ENCODE measurements around the gene LINGO3. TPM values are rescaled to one million over a fixed set of nuclear protein-coding genes. Genes with fewer than 3 reads are reported as not detected.

The LINGO3 gene
- total RNA-seq, 2 donors from 2014 or later = 0.10 TPM; not detected in 1

DNA sequence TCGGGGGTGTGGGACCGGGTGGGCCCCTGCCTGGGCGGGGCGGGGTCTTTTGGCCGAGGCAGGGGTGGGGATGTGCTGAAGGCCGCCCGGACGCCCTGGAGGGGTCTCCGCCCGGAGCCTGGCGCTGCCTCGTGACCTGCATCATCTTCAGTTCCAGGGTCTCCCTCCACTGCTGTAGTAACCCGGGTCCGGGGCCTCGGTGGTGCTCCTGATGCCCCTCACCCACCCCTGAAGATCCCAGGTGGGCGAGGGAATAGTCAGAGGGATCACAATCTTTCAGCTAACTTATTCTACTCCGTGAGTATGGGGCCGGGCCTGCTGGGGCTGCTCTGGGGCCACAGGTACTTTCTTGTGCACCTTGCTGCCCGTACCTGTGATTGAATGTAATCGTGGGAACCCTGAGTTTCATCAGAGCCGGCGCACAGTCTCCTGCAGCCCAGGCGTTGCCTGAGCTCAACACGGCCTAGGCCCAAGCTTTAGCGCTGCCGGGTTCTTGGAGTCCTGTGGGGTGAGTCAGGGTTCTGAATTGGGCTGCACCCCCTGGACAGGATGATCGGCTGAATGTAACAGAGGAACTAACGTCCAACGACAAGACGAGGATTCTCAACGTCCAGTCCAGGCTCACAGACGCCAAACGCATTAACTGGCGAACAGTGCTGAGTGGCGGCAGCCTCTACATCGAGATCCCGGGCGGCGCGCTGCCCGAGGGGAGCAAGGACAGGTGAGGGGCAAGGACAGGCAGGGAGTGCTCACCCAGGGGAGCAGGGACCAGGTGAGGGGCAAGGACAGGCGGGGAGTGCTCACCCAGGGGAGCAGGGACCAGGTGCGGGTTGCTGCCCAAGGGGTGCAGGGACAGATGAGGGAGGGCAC, 36.5 kb downstream of the LINGO3 start:
- peak; percentile 88 for DNase-seq (ENCODE audit: low spot score)
- intact Hi-C loops (cut with DNase I) = loop anchor here in 1 of 2 donors (2.0 kb wide), 2 partner anchors 31 to 115 kb away; no protein-coding TSS in a partner anchor

DNA sequence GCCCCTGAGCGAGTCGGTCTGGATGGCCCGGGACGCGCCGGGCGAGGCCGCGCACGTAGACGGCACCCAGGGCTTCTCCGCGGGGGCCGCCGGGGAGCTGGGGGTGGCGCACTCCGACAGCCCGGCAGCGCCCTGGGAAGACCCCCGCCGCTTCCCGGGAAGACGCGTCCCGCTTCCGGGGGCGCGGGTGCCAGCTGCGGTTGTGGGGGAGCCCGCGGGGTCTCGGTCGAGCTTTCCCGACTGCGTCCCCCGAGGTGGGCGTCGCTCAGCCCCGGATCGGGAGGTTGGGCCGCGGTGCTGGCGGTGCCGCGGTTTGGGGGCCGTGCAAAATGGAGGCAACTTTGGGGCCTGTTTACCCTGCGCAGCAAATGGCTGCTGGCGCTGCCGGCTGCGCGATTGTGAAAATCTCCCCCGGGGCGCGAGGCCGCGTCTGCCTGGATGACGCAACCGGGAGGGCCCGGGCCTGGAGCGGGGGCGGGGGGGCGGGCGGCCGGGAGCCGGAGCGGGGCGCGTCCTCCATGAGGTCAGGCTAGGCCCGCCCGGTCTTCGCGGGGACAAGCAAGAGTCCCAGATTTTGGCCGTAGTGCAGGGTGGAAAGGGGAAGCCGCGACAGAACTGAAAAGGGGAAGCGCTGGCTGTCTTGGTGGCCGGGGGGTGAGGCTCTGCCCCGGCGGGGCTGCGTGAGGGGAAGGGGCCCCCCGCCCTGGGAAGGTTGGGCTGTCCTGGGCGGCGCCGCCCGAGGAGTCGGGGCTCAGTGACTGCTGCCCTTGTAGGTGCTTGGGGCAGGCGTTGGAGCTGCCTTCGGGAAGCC, 37.3 kb downstream of the LINGO3 start:
- intact Hi-C loops (cut with DNase I) = no loop called here
- DNase-seq (ENCODE audit: low spot score) = peak; percentile 97

DNA sequence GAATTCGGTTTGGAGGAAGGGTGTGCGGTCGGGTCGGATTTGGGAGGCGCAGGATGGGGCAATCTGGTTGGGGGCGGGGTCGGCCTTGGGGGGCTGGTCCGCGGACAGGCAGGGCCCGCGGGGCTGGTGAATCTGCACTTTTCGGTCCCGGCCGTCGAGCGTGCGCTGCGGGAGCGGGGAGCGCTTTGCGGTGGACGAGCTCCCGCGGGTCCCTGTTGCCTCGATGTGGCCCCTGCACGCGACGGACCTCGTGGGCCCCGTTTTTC, 37.9 kb downstream of the LINGO3 start:
- DNase-seq (ENCODE audit: low spot score) = peak; percentile 92

DNA sequence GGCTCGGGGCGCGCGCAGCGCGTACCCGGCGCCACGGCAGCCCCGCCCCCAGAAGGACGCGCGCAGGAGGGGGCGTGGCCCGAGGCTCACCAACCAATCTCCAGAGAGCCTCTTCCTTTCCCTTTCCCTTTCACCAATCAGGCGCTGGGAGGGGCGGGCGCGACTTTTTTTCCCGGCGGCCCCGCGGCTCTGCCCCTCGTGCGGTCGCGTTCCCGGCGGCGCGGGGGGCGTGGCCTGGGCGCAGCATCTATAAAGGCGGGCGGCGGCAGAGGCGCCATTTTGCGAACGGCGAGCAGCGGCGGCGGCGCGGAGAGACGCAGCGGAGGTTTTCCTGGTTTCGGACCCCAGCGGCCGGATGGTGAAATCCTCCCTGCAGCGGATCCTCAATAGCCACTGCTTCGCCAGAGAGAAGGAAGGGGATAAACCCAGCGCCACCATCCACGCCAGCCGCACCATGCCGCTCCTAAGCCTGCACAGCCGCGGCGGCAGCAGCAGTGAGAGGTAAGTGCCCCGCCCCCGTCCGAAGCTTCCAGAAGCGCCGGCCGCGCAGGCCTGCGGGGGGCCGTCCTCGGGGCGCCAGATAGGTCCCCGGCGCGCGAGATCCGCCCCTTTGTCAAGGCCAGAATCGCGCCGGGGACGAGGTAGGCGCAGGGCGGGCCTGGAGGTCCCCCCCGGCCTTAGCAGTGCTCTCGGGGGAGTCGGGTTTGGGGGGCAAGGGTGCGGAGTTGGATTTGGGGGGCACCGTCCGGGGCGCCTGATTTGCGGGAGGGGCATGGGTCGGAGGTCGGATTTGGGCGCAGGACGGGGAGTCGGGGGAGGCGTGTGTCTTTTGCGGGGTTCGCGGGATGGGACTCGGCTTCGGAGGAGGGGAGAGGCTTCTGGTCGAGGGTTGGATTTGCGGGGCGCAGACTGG, 38.5 kb downstream of the LINGO3 start:
- intact Hi-C loops (cut with DNase I) = no loop called here
- DNase-seq (ENCODE audit: low spot score) = peak; percentile 100

More for the DNA sequence above, 37.9 kb downstream of the LINGO3 start:
- intact Hi-C loops (cut with DNase I) = no loop called here

DNA sequence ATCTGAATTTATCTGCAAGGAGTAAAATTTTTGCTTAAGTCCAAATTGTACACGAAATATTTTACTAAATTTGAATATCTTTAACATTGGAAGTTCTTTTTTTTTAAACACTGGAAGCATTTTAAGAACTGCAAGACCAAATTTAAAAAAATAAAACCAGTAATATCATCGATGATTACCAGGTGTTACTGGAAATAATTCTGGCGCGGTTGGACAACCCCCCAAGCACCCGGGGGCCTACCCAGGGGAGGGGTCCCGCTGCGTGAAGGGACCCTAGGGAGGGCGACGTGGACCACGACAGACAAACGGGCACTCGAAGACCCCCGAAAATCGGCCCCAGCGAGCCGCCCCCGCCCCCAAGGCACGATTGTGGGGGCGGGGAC, 39.1 kb downstream of the LINGO3 start:
- no peak for DNase-seq (ENCODE audit: low spot score)
- intact Hi-C loops (cut with DNase I) = no loop called here

DNA sequence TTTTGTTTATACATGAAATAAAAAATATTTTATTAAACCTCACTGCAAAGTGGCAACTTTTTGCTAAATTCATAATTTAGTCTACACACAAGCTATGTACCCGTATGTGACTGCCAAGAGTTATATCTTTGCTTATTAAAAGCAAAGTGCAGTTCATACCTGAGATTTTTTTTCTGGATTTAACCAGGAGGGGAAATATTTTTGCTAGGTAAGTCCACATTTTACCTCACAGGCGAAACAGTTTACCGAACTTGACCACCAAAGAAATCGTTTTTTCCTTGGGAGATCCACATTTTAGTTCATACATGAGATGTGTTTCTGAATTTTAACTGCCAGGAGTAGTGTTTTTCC, 39.5 kb downstream of the LINGO3 start:
- intact Hi-C loops (cut with DNase I) = no loop called here

DNA sequence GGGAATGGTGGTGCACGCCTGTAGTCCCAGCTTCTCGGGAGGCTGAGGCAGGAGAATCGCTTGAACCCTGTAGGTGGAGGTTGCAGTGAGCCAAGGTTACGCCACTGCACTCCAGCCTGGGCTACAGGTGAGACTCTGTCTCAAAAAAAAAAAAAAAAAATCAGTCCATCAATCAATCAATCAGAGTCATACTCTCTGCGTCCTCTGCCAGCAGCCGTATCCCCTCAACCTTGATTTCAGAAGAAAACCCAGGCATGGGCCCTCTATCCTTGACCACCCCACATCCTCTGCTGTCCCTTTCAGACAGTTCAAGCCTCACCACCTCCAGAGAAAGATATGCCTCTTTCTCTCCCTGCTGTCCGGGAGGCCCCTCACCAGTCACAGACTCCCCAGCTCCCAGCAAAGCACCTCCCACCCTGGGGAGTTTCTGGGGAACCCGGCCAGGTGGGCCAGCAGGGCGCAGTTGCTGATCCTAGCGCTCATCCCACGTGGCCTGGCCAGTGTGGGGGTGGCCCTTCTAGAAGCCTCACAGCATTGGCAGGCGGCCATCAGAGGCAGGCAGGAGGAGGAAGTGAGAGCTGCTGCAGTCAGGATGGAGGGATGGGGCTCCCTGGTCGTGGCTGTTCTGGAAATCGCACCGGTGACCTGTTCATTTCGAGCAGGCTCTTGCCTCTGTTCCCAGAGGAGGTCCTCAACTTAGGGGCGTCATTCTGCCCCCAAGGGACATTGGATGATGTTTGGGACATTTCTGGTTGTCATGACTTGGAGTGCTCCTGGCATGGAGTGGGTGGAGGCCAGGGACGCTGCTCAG, 41.6 kb downstream of the LINGO3 start:
- DNase-seq (ENCODE audit: low spot score) = peak; percentile 96
- intact Hi-C loops (cut with DNase I) = no loop called here

More for the DNA sequence above, 39.5 kb downstream of the LINGO3 start:
- no peak for DNase-seq (ENCODE audit: low spot score)

DNA sequence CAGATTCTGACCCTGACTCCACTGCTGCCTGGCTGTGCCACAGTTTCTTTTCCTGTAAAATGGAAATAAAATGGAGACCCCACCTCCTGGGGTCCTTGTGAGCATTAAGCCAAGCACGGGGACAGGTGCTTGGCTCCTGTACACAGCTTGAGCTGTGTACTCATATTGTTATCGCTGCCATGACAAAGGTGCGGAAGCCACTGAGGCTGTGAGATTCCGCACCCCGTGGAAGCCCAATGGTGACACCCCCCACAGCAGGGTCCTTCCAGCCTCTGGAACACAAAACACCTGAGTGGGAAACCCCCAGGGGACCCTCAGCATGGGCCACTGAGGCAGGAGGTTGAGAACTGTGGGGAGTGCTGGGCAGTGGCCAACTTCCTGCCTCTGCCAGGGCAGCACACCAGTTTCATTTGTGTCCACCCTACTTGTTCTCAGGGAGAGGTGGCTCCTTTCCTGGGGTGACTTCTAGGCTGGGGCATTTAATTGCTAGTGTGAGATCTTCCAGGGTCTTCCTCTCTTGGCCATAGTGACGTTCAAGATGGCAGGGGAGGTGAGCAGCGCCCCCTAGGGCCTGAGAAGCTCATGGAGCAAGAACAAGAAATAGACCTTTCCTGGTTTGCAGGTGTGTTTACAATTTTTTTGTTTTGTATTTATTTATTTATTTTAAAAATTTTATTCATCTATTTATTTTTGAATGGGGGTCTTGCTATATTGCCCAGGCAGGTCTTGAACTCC, 46.3 kb downstream of the LINGO3 start:
- intact Hi-C loops (cut with DNase I) = no loop called here
- no peak for DNase-seq (ENCODE audit: low spot score)

DNA sequence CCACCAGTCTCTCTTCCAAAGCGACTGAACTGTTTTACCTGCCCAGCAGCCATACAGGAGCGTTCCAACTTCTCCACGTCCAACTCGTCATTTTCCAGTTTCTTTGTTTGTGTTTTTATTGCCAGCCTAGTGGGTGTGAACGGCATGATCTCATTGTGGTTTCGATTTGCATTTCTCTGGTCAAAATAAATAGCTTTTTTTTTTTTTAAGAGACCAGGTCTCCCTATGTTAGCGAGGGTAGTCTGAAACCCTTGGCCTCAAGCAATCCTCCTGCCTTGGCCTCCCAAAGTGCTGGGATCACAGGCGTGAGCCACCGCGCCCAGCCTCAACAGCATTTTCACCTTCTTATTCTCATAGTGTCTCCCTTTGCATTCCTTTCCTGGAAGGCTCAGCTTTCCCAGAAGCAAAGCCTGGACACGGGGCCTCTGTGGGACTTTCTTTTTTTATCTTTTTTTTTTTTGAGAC, 47.6 kb downstream of the LINGO3 start:
- no peak for DNase-seq (ENCODE audit: low spot score)
- intact Hi-C loops (cut with DNase I) = no loop called here

DNA sequence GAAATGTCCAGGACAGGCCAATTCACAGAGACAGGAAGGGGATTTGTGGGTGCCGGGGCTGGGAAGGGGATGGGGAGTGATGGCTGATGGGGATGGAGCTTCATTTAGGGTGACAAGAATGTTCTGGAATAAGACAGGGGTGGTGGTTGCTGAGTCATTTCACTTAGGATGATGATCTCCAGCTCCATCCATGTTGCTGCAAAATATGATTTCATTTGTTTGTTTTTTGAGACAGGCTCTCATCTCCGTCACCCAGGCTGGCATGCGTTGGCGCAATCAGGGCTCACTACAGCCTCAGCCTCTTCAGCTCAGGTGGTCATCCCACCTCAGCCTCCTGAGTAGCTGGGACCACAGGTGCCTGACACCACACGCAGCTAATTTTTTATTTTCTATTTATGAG, 48.6 kb downstream of the LINGO3 start:
- intact Hi-C loops (cut with DNase I) = no loop called here
- DNase-seq (ENCODE audit: low spot score) = no peak

Other genes with a start within 250 kb of the LINGO3 start
- 10 to 100 TPM; 55.8 to 57.1 TPM for gene MOB3A, start 211.8 kb downstream of the LINGO3 start, total RNA-seq
- 1 to 10 TPM in 1 of 2 donors, under 1 TPM in 1; 0.90 to 2.4 TPM for gene IZUMO4, start 211.2 kb downstream of the LINGO3 start, total RNA-seq
- gene AP3D1, start 156.6 kb downstream of the LINGO3 start, total RNA-seq = 10 to 100 TPM; 73.9 to 93.3 TPM
- 10 to 100 TPM; 14.7 to 23.3 TPM for gene DOT1L, start 144.2 kb downstream of the LINGO3 start, total RNA-seq
- 10 to 100 TPM; 24.3 to 27.6 TPM for gene PLEKHJ1, start 71.8 kb downstream of the LINGO3 start, total RNA-seq
- gene SF3A2, start 71.3 kb downstream of the LINGO3 start, total RNA-seq = 10 to 100 TPM; 35.0 to 36.6 TPM
- 1 to 10 TPM in 1 of 2 donors, under 1 TPM in 1; 0.46 to 1.1 TPM for gene AMH, start 58.8 kb downstream of the LINGO3 start, total RNA-seq
- not detected for gene JSRP1, start 51.7 kb downstream of the LINGO3 start, total RNA-seq
- 1 to 10 TPM in 1 of 2 donors, under 1 TPM in 1; 0.90 to 2.0 TPM for gene PEAK3, start 26.0 kb downstream of the LINGO3 start, total RNA-seq
- 10 to 100 TPM; 46.2 to 50.5 TPM for gene LSM7, start 20.4 kb upstream of the LINGO3 start, total RNA-seq
- gene SPPL2B, start 20.5 kb upstream of the LINGO3 start, total RNA-seq = 10 to 100 TPM; 20.7 to 36.9 TPM
- not detected for gene TMPRSS9, start 52.1 kb upstream of the LINGO3 start, total RNA-seq
- gene TIMM13, start 119.4 kb upstream of the LINGO3 start, total RNA-seq = 10 to 100 TPM; 32.8 to 37.2 TPM
- 10 to 100 TPM; 14.4 to 17.9 TPM for gene LMNB2, start 148.8 kb upstream of the LINGO3 start, total RNA-seq
- gene GADD45B, start 168.0 kb upstream of the LINGO3 start, total RNA-seq = 100 to 1,000 TPM; 120 to 160 TPM

All from posterior vena cava (tissue), 2 donors.